ENCODE measurements around the gene SHISA6.

GRCh38 chr17:11582217-11582616, 341.2 kb downstream of the SHISA6 start:
- TF ChIP-seq CTCF (conservative IDR thresholded peaks at IDR 0.05; ENCODE audit: low read length) (no peak), EZH2phosphoT487 (IDR thresholded peaks at IDR 0.05; ENCODE audit: borderline replicate concordance, low read depth, low read length) (no peak)
